GM23338 (cell line): ENCODE data around the gene RNF167.

Experiments used
- CTCF ChIP-seq, 2 experiments: fragments of 200-600 bp in 1 of 2; sonication (generic) in 1 of 2; conservative IDR thresholded peaks; 2 replicates each; pipeline versions ENCODE4 v1.5.1 to v1.6.1; 2016 to 2017; ENCODE audit warnings: antibody characterized with exemption in 2 of 2, low read depth in 2 of 2, mild to moderate bottlenecking in 2 of 2, moderate library complexity in 1 of 2
- EZH2 ChIP-seq: fragments of 200-600 bp; sonication (generic); IDR thresholded peaks from one replicate; pipeline ENCODE4 v1.8.0; 2017; ENCODE audit warnings: antibody characterized with exemption, mild to moderate bottlenecking, low read depth; ENCODE audit not compliant: unreplicated experiment
- POLR2AphosphoS5 ChIP-seq: IDR thresholded peaks from 2 replicates; pipeline ENCODE4 v1.6.1; 2016; ENCODE audit warnings: antibody characterized with exemption, low read depth
- ZNF462 ChIP-seq: fragments of 250-450 bp; sonication (Bioruptor Pico); IDR thresholded peaks from 2 replicates; pipeline ENCODE4 v1.5.0; 2020; ENCODE audit warnings: mild to moderate bottlenecking, moderate library complexity

- TF ChIP-seq ZNF462 (CRISPR knock-in tag) = no peak
- TF ChIP-seq CTCF (conservative IDR thresholded peaks at IDR 0.05; ENCODE audit: low read depth in 2 of 2) = no peak
- no peak for TF ChIP-seq EZH2
- TF ChIP-seq POLR2AphosphoS5 = no peak
Observed at GRCh38 chr17:4901108-4901647, 38.9 kb upstream of the RNF167 start.
